DMS53 (cell line): ENCODE measurements around the gene DUSP22.

ENCODE experiments used
- DNase-seq: peaks from one replicate; lab custom pipeline; 2025; lab: John Stamatoyannopoulos, UW

DUSP22 gene

DNA sequence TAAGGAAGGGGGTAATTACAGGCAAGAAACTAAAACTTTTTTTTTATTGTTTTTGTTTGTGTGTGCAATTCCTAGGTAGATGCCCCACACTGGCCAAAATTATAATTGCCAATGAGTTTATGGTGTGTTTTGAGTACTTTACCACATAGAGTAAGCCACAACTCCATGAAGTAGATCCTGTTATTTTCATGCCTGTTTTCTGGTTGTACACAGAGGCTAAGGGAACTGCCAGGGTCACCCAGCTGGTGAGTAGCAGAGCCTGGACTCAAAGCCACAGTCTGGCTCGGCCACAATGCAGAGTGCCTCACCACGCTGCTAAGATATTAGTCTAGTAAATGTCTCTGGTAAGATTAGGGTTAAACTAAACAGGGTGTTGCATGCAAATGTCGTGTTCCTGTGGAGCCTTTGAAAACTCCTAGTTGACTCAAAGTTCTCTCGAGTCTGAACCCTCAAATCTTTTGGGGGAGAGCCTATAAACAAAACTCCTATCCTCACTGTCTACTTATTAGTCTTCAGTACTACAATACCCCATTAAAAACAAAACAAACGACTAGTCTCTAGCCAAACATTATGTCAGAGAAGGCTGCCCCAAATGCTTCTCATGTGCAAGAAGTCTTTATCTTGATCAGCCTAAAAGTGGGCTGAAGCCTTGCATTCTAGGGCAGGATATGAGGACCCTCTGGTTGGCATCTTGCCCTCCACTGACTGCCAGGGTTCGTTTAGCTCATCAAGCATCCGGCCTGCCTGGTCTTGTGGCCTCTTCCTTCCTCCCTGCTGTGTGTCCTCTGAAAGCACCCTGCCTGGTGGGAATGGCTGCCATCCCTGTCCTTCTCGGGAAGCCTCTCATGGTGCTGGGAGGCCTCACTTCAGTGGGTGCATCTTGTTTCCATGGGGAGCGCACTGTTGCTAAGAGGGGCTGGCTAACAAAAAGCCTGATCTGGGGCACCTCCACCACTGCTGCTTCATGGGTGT lies 4.2 kb downstream of the DUSP22 start:
- DNase-seq: no peak

DNA sequence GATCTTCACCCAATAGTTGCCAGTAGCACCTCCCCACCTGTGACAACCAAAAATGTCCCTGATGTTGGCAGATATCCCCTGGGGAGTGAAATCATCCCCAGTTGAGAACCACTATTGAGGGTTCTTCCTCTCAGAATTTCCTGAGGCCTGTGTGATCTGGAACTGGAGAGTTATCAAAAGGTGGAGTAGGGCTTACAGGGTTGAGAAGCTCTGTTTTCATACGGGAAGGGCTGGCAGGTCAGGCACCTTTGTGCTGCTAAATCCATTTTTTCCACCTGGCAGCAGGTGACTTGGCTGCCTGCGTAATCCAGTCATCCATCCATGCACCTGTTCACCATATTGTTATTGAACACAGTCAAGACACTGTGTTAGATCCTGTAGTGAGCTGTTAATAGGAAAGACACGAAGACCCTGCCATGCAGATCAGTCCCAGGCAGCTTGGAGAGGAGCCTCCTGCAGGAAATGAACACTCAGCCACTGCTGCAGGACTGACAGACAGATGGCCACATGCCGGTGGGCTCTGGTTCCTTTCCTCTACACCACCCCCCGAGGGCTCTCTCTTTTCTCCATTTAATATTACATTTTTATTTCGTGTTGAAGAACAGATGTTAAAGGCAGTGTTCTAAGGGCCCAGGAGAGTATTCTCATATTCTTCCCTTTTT lies 5.4 kb downstream of the DUSP22 start:
- no peak for DNase-seq

DNA sequence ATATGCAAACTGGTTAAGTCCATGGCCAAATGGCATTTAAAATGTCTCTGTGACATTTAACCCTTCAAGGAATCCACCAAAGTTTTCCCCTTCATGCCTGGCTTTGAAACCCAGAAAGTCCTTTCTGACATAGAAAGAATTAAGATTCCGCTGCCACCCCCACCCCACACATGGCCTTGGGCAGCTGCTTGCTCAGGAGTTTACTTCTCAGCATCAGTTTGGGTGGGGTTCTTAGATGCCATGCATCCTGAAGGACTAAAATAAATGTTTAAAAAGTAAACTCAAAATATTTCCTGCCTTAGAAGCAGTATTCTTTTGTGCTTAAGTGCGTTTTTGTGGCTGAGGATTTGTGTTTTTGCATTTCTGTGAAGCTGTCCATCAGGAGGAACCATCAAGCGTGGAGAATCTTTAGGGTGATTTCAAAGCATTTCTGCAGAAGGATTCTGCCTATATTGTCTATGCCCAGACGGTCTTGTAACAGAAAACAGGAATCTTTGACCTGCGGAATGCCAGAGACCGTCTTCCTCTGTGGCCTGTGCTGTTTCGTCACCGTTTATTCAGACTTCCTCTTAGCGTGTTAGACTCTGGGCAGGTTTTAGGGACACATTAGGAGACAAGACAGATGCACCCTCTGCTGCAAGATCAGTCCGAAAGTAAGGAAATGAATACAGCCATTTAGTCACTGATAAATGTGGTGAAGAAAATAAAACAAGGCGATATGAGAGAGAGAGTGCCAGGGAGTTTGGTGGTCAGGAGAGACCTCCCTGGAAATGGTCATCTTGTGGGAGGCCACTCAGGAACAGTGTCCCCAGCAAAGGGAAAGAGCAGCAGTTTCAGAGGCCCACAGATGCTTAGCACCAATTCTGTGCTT lies 6.2 kb downstream of the DUSP22 start:
- DNase-seq: no peak

DNA sequence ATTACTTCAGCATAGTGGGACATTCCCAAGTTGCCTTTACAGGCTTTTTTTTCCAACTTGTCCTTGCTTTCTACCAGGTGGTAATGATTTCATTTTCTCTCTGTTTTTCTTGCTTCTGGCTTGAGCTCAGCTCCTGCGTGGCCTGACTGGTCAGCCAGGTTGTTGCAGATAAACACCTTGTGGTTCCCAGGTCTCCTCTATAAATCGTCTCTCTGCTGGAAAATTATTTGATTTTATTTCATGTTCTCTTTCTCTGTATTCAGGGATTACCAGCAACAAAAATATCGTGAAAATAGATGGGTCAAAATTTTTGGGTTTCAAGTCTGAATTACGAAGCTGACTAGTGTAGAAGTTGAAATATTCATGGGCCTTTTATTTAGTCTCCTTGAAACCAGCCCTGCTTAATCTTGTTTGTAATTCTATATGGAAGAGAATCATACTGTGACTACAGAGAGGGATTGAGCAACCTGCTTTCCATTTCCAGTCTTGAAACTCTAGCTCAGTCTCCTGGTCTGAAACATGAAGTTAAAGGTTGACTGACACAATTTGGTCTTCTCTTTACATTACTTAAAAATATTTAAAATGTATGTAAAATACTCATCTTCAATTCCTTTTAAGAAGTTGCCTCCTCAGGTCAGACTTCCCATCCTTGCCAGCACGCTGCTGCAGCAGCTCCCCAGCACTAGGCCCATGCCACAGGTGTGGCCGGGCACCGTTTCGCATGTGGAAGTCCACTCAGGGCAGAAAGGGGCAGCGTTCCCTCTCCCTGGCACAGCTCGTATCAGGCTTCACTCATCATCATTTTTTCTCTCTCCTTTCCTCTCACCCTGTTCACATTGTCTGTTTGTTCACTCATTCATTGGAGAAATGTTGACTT lies 7.1 kb downstream of the DUSP22 start:
- no peak for DNase-seq

DNA sequence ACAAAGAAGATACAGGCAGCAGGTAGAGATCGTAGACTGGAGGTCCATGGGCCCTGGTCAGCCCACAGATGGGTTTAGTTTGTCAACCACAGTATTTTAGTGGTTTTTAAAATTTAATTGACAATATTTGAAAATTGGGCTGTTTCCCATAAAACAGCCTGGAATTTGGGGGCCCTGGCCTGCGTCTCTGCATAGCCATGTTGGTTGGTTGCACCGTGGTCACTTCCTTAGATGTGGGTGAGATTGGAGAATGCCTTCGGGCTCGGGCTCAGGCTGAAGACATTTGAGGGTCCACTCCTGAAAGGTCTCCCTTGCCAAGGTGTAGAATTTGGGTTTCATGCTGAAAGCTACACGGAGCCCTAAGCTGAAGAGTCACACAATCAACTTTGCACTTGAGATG lies 7.7 kb downstream of the DUSP22 start:
- no peak for DNase-seq

DNA sequence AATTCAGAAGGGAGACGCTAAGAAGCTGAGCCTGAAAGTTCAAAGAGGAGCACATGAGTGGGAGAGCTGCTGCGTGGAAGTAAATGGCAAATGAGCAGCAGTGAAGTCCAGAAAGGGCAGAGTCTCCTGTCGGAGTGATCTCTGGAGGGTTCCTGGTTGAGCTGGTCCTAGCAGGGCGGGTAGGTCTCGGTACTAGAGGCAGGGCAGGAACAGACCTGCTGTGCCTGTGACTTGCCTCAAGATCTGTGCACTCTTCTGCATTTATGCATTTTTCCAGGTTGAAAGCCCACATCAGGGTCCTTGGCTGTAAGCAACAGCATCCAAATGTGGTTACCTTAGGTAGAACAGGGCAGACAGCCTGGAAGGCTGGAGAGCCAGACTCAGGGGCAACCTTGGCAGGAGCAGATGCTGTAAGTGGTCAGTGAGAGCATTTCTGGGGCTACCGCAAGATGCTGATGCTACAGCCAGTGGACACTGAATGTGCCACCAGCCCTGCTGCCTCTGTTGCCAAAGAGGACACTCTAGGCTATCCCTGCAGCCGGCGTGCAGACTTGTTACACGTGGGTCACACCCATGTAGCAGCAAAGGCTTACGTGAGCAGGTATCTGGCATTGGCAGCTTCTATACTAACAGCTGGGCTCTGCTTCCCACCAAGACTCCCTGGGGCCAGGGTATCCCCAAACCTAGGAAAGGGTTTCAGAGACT lies 8.4 kb downstream of the DUSP22 start:
- DNase-seq: no peak

DNA sequence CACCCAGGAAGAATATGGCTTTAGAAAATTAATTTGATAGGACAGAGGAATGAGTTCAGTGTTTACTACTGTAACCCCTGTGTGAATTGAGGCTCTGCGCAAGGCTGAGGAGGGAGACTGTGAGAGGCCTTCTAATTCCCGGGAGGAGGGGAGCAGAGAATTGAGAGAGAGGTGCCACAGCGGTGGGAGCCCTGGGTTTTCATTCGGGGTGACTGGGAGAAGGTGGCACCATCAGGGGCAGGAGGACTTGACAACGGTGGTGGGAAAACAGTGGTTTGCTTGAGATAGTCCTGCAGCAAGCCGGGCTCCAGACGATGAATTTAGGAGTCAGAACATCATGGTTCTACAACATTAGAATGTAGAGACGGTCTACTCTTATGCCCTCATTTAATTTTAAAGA lies 9.2 kb downstream of the DUSP22 start:
- no peak for DNase-seq

DNA sequence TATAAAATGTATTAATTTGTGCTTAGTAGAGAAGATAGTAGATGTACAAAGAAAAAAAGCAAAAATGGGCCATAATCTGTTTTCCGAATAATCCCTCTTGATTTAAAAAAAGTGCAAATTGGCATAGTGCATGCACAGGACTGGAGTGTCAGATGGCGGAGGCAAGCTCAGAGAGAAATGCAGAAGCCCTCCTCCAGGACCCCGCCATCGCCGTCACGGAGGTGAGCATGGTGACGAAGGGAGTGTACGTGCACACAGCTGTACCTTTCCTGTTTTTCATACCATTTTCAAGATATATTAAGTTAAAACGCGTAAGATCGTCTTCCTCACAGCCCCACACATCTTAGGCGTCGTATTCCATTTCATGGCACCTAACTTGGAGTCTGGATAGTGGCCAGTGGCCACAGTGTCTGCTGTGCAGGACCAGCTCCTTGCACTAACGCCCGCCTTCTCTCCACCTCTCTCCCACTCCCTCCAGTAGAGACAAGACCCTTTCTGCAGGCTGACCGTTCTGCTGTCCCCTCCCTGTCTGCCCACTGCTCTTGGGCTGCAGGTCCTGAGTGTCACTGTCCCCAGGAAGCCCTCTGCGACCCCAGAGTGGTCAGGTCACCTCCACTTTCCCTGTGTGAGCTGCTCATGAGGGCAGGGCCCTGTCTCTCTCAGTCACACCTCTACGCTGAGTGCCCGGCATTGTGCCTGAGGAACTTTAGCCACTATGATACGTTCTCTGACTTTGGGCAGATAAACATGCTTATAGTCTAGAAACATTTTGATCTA lies 9.8 kb downstream of the DUSP22 start:
- no peak for DNase-seq

DNA sequence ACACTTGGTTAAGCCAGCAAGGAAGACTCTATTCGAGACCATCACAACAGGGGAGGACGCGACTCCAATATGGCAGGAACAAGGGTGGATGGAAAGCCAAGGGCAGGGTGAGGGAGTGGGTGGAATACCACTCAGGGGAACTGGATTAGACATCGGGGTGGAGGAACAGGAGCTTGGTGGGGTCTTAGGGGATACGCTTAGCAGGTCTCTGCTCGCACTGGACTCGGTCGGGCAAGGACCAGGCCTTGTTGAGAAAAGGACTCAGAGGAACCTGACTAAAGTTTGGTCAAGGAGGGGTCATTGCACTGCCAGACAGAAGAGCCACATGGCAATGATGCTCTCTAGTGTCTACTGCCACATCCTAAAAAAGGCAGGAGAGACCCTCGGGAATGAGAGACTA lies 10.5 kb downstream of the DUSP22 start:
- no peak for DNase-seq

DNA sequence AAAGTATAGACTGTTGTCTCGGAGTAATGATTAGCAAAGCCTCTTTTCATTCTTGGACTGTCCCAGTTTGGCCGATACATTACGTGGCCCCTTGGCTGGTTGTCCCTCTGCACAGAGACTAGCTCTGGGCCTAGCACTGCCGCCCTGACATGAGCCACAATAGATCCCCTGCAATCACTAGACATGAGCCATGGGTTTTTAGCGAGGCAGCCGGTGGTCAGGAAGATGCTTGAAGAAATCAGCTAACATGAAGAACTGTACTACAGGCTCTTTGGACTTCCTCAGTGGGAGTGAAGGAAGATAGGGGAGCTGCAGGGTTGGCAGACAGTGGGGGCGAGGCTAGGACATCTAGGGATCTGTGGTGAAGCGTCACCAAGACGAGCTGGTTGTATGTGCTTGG lies 11.0 kb downstream of the DUSP22 start:
- DNase-seq: no peak

DNA sequence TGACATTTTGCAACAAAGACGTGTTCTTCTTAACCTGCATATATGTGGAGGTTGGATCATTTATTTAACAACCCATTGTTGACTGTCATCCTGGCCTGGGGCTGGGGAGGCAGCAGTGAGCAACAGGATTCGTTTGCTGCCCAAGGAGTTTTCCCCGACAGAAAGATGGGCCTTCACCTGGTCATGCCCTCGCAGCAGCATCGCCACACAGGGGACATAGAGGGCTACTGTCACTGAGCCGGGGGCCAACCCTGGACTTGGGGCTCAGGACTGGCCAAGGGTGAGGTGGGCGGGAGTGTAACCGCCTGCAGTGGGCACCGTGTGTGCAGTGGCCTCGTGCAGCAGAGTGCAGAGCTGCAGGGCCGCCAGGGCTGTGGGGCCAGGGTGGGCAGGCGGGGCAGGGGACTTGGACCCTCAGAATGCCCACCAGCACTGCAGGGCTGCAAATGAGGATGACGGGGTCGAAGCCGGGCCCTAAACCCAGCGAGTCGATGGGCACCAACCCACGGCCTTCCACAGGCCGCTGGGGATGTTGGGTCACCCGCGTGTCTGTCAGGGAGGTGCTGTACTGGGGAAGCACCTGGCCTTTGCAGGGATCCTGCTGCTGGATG lies 11.8 kb downstream of the DUSP22 start:
- DNase-seq: no peak

DNA sequence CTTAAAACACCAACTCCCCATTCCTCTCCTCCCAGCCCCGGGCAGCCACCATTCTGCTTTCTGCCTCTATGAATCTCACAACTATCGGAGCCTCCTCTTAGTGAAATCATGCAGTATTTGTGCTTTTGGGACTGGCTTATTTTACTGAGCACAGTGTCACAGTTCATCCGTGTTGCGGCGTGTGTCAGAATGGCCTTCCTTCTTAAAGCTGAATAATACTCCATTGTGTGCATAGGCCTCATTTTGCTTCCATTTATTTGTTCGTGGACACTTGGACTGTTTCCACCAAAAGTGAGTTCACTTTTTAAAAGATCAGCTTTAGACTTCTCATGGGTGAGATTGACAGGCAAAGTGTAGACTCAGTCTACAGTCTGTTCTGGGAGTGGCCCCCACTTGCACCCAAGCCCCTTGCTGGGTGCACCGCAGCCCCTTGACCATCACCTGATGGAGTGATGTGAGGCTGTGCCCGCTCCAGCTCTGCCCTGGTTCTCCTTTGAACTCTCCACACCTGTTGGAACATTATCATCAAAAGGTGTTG lies 12.6 kb downstream of the DUSP22 start:
- no peak for DNase-seq

DNA sequence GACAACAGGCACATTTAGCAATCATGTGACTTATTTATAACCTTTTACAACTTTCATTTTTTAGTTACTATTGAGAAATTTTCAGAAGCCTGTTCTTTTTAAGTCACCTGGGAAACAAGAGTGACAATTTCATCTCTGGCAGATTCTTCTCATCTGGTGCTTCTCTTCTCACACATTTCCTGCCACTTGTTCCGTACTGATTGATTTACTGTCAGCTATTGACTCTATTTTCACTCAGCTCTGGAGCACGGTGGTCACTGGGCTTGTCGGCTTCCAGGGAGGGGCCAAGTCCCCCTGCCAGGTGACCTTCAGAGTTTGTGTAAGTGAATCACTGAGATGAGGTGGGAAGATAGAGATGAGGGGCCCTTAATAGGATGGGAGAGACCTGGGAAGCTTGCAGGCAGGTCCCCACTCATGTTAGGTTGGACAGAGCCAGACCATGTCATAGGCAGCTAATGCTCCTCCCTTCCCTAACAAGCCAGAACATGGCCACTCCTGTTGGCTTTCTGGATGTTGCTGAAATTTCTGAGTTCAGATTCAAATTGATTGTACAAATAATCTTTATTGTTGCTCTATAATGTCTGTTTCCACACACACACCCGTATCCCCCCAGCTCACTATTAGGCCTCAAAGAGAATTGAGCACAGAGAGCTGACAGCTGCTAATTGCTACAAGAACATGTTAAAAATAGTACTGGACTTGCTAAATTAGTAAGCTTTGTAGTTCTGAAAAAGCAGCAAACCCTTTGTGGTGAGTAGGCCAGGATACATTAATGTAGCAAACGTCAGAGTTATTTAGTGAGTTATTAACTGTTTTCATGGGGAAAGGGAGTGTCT lies 13.3 kb downstream of the DUSP22 start:
- DNase-seq: no peak

DNA sequence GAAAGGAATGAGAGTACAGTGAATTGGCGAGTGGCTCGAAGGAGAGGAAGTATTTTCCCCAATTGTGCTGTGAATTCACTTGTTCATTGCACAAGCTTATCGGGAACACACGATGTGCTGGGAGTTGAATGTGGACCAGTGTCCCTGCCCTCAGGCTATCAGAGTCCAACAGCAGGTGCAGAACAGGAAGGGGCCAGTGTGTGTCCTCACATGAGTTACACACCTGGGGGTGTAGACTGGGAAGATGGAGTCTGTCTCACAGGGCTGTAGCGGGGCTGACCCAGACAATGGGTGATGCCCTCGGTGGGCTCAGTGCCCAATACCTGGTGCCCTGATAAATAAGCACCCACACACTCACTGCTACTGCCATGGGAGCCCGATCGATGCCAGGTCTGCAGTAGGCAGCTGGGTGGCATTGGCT lies 14.4 kb downstream of the DUSP22 start:
- DNase-seq: no peak

DNA sequence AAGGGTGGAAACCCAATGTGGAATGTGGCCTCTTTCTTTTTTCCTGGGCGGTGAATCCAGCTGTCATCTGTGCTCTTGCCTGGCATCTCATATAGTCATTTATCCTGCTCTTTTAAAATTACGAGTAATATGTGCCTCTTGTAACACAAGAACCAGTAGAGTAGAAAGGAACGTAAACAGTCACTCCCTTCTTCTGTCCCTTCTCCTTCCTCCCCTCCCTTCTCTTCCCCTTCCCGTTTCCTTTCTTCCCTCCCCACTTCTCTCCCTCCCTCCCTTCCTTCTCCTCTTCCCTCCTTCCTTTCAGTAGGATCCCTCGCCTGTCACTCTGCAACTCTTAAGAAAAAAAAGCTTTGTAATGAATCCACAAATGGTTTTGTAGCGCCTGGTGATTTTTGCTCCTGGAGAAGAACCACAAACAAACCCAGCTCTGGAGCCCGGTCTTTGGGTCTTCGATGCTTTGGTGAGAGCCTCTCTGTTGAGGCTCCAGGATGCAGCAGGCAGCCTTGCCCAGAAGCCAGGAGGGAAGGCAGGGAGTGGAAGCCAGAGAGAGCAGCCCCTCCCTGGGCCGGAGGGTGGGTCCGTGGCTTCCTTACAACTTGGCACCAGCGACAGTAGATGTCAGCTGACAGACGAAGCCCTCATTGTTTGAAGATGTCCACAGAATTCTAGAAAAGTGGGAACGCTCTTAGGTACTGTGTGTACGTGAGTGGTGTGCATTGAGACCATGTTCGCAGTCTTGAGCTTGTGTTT lies 15.0 kb downstream of the DUSP22 start:
- DNase-seq: no peak

DNA sequence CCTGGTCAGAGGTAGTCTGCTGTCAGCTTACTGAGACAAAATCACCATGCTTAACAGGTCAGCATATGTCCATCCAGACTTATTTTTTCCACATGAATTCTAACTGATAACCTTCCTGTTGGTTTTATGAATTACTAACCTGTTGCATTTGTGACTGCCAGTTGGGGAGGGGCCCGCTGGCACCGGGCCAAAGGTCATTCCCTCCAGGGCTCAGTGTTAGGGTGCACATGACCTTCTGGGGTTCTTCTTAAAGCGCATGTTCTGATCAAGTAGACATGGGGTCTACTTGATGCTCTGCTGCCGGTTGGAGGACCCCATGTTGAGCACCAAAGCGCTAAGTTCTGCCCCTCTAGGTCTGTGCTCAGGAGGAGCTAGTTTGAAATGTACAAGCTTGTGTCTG lies 15.6 kb downstream of the DUSP22 start:
- no peak for DNase-seq

DNA sequence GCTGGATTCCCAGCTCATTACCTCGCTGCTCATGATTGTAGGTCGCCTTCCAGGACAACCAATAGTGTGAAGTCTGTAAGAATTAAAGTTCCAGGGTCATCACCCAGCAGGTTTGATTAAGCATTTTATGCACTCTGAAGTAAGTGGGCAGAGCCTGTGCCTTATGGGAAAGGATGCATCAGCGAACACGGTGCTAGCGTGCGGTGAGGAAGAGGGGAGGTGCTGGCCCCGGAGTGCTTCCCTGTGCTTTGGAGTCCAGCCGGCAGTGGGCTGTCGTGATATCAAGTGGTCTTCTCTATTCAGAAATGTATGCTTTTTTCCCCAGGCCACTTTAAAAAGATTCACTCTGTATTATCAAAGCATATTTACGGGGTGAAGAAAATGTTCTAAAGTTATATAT lies 16.0 kb downstream of the DUSP22 start:
- no peak for DNase-seq

DNA sequence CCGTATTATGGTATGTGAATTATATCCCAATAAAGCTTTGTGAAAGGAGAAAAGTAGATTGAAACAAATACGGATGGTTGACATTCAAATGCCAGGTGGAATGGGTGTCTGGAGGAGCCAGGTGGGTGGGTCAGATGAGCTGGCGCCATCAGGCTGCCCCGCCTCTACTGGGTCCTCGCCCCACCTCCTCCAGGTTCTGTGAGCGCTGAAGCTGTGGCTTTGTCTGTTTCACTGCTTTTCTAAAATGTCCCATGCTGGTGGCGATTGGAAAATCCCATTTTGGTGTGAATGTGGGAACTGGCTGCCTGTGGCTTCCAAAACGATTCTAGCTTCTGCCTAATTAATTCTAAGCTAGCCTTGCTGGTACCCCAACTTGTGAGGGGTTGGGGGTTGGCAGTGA lies 16.5 kb downstream of the DUSP22 start:
- DNase-seq: no peak
